B cell (primary cell): ENCODE results near the gene ADAM12. TPM values are rescaled to one million over a fixed set of nuclear protein-coding genes. Genes with fewer than 3 reads are reported as not detected.

Source experiments
- ATAC-seq: fragments of 200-7000 bp; cut with Tn5 transposase; one replicate; pipeline ENCODE4 v1.10.0; 2021; ENCODE audit warnings: low read depth, mild to moderate bottlenecking, moderate number of reproducible peaks, moderate library complexity
- CTCF ChIA-PET: fragments of 350-600 bp; sonication (Branson Sonifier 250); formaldehyde crosslinking; loops from one replicate; lab custom pipeline; 2021; ENCODE audit warnings: antibody characterized with exemption, inconsistent platforms; lab: Charles Lee
- POLR2A ChIA-PET: fragments of 350-600 bp; sonication (Branson Sonifier 250); formaldehyde crosslinking; loops from one replicate; lab custom pipeline; 2021; ENCODE audit warnings: antibody characterized with exemption; lab: Charles Lee
- DNase-seq: peaks from one replicate; pipeline ENCODE4 v3.0.0; 2013
- H2AFZ ChIP-seq: 2 replicates; pipeline ENCODE4 v1.6.1; 2012; ENCODE audit warnings: mild to moderate bottlenecking, low read depth, low read length; ENCODE audit not compliant: insufficient read depth, poor library complexity, severe bottlenecking
- H3K27ac ChIP-seq, 2 donors: 1 replicate in 1 of 2; 2 replicates in 1 of 2; pipeline ENCODE4 v1.5.1; 2012 to 2013; ENCODE audit warnings: low read length in 2 of 2, mild to moderate bottlenecking in 2 of 2, moderate library complexity in 1 of 2
- H3K27me3 ChIP-seq, 4 experiments: fragments of 200-600 bp in 1 of 4; sonication (generic) in 1 of 4; replicated peaks in 1 of 4; 1 replicate in 2 of 4; 2 replicates in 2 of 4; pipeline versions ENCODE4 v1.6.1 to v1.7.0; 2013 to 2016; ENCODE audit warnings: low read length in 3 of 4, mild to moderate bottlenecking in 2 of 4, mixed read lengths in 1 of 4, moderate library complexity in 1 of 4; ENCODE audit not compliant: insufficient read depth in 4 of 4, control insufficient read depth in 3 of 4; ENCODE audit errors: control extremely low read depth in 1 of 4
- H3K36me3 ChIP-seq, 2 experiments: replicated peaks in 1 of 2; 1 replicate in 1 of 2; 2 replicates in 1 of 2; pipeline versions ENCODE4 v1.6.1 to v1.7.1; 2013; ENCODE audit warnings: low read length in 1 of 2; ENCODE audit not compliant: insufficient read depth in 2 of 2, control insufficient read depth in 1 of 2; ENCODE audit errors: control extremely low read depth in 1 of 2, extremely low read depth in 1 of 2
- H3K4me1 ChIP-seq, 2 donors: fragments of 200-600 bp in 1 of 2; sonication (generic) in 1 of 2; 1 replicate in 1 of 2; 2 replicates in 1 of 2; pipeline versions ENCODE4 v1.5.1 to v1.6.1; 2013 to 2017; ENCODE audit warnings: low read length in 2 of 2; ENCODE audit not compliant: control insufficient read depth in 2 of 2, insufficient read depth in 2 of 2
- H3K4me2 ChIP-seq: replicated peaks from 2 replicates; pipeline ENCODE3; 2012; ENCODE audit warnings: mild to moderate bottlenecking, low read depth, low read length; ENCODE audit not compliant: poor library complexity, severe bottlenecking
- H3K4me3 ChIP-seq, 5 experiments: fragments of 200-600 bp in 1 of 5; sonication (generic) in 1 of 5; 1 replicate in 3 of 5; 2 replicates in 2 of 5; pipeline versions ENCODE4 v1.5.1 to v1.7.0; 2011 to 2016; ENCODE audit warnings: low read length in 4 of 5, mild to moderate bottlenecking in 4 of 5, low read depth in 2 of 5, control low read depth in 1 of 5, moderate library complexity in 1 of 5; ENCODE audit not compliant: insufficient read depth in 1 of 5; ENCODE audit errors: control extremely low read depth in 1 of 5, extremely low read depth in 1 of 5
- H3K79me2 ChIP-seq: fragments of 200-600 bp; sonication (generic); one replicate; pipeline ENCODE4 v1.6.0; 2016; ENCODE audit warnings: low read length; ENCODE audit not compliant: control insufficient read depth, insufficient read depth
- H3K9ac ChIP-seq: fragments of 200-600 bp; sonication (generic); 2 replicates; pipeline ENCODE4 v1.6.1; 2017; ENCODE audit warnings: mild to moderate bottlenecking, low read length, moderate library complexity
- H3K9me3 ChIP-seq, 3 donors: one replicate each; pipeline versions ENCODE4 v1.6.1 to v1.7.1; 2013; ENCODE audit warnings: low read length in 2 of 3; ENCODE audit not compliant: control insufficient read depth in 2 of 3, insufficient read depth in 1 of 3; ENCODE audit errors: control extremely low read depth in 1 of 3
- H4K20me1 ChIP-seq: 2 replicates; pipeline ENCODE4 v1.6.0; 2012; ENCODE audit warnings: mild to moderate bottlenecking, low read length; ENCODE audit not compliant: insufficient read depth, control insufficient read depth, poor library complexity, severe bottlenecking
- H3K27ac Mint-ChIP-seq: one replicate; pipeline ENCODE4 v1.8.0; 2021; ENCODE audit warnings: mixed read lengths
- H3K27me3 Mint-ChIP-seq: one replicate; pipeline ENCODE4 v1.8.0; 2021; ENCODE audit warnings: mixed read lengths
- H3K4me1 Mint-ChIP-seq: one replicate; pipeline ENCODE4 v1.8.0; 2021; ENCODE audit warnings: mixed read lengths
- H3K4me3 Mint-ChIP-seq: one replicate; pipeline ENCODE4 v1.8.0; 2021; ENCODE audit warnings: mixed read lengths
- H3K9me3 Mint-ChIP-seq: one replicate; pipeline ENCODE4 v1.8.0; 2022; ENCODE audit warnings: mixed read lengths; ENCODE audit not compliant: insufficient read depth
- EZH2 ChIP-seq: IDR thresholded peaks from 2 replicates; pipeline ENCODE4 v1.6.1; 2012; ENCODE audit warnings: borderline replicate concordance, low read depth, mild to moderate bottlenecking, moderate library complexity, low read length; ENCODE audit not compliant: insufficient read depth, poor library complexity, severe bottlenecking
- WGBS: methylation state at CpG from one replicate; pipeline ENCODE4 v1.1.5; 2013; ENCODE audit warnings: missing lambda C conversion rate; ENCODE audit not compliant: insufficient coverage; 5-methylcytosine and 5-hydroxymethylcytosine counted together
- intact Hi-C: fragments of 100-400 bp; cut with micrococcal nuclease; formaldehyde crosslinking; loops from one replicate; pipeline ENCODE4 v1.10.0; 2022
- polyA plus RNA-seq: library from polyadenylated mRNA; depleted of rRNA; stranded (reverse); fragments of >200 nt; gene quantifications from 2 replicates; pipeline ENCODE4 v1.2.3, GENCODE V29; 2012
- total RNA-seq, 2 donors: library from RNA; stranded (reverse); fragments of 120-200 nt in 1 of 2; gene quantifications; 1 replicate in 1 of 2; 2 replicates in 1 of 2; pipeline versions ENCODE4 v1.2.3 to v1.2.4, GENCODE V29; 2013 to 2022
- TF ChIP-seq, protein P1 (sequence below): fragments of 200-600 bp; IDR thresholded peaks from one replicate; pipeline ENCODE4 v1.8.0; 2022; ENCODE audit warnings: antibody characterized with exemption, mild to moderate bottlenecking

The ADAM12 gene
- total and polyA plus RNA-seq, 2 donors (not counting 1 experiment from before 2014, with no cell fraction given): 0.01 to 0.22 TPM

DNA sequence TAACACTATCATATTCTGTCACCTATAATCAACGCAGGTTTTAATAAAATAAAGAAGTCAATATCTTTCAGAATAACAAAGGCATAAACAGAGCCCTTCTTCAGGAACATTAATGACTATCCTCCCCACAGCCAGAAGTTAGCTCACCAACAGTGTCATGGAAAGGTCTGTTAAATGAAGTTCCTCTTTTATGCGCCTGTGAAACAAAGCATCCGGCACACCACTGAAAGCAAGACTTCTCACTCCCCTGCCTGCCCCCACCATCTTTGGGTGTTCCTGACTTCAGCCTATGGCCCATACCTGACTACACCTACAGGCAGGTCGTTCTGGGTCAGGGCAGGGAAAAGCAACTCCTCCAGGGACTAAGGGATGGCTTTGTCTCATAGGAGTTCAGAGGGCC is 286.5 kb downstream of the ADAM12 start:
- H3K79me2 ChIP-seq: no peaks in the 10 kb centered on the region
- CTCF ChIA-PET: interaction anchor here (0.6 kb wide), 2 partner anchors 121 to 197 kb away, joined by 3 to 4 read pairs; no protein-coding TSS in a partner anchor
- peak overlapping the region; percentile 16 for H2AFZ ChIP-seq
- DNase-seq (peak; percentile 60), ATAC-seq (peak; percentile 92)
- H3K36me3 ChIP-seq: no peaks in the 10 kb centered on the region
- Mint-ChIP-seq H3K4me3 (no peak overlapping the region), H3K9me3 (no peaks in the 10 kb centered on the region), H3K4me1 (peaks cover 15% of the 10 kb centered on the region), H3K27me3 (peaks cover 1% of the 10 kb centered on the region), H3K27ac (peak overlapping the region; percentile 50)
- peaks cover 8 to 15% of the 10 kb centered on the region in 2 donors for H3K4me1 ChIP-seq
- no peaks in the 10 kb centered on the region for H3K27me3 ChIP-seq
- no peak overlapping the region for H3K9ac ChIP-seq
- no peak overlapping the region for H3K4me3 ChIP-seq
- peak overlapping the region; percentile 8 for H3K4me2 ChIP-seq
- intact Hi-C loops: loop anchor here (2.0 kb wide), 1 partner anchor 61 kb away; no protein-coding TSS in a partner anchor
- no peak overlapping the region for H3K27ac ChIP-seq
- WGBS: 0% methylated on average over 3 of the region's 4 CpGs
- no peaks in the 10 kb centered on the region for H3K9me3 ChIP-seq
- TF ChIP-seq EZH2: no peak
- TF ChIP-seq, protein P1, sequence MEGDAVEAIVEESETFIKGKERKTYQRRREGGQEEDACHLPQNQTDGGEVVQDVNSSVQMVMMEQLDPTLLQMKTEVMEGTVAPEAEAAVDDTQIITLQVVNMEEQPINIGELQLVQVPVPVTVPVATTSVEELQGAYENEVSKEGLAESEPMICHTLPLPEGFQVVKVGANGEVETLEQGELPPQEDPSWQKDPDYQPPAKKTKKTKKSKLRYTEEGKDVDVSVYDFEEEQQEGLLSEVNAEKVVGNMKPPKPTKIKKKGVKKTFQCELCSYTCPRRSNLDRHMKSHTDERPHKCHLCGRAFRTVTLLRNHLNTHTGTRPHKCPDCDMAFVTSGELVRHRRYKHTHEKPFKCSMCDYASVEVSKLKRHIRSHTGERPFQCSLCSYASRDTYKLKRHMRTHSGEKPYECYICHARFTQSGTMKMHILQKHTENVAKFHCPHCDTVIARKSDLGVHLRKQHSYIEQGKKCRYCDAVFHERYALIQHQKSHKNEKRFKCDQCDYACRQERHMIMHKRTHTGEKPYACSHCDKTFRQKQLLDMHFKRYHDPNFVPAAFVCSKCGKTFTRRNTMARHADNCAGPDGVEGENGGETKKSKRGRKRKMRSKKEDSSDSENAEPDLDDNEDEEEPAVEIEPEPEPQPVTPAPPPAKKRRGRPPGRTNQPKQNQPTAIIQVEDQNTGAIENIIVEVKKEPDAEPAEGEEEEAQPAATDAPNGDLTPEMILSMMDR: no peak
- POLR2A ChIA-PET: no interaction called here
- H4K20me1 ChIP-seq: no peaks in the 10 kb centered on the region

DNA sequence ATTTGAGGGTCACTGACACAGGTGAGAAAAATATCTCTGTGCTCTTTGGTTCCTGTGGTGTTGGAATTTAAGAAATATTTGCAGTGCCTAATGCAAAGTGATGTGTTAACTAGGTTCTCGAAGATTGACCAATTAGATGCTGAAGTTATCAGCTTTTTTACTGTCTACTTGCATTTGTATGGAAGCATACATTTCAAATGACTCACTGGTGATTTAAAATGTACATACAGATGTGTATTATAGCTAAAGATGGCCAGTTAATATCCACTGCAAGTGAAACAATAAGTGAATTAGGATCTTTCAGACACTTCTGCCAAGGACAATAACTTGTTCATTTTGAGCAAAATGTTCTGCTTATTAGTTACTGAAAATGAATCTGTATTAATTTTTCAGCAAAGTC is 287.0 kb downstream of the ADAM12 start:
- H3K27me3 Mint-ChIP-seq: no peaks in the 10 kb centered on the region
- no CpG with 5 or more reads among the region's 1 CpG for WGBS
- ChIA-PET POLR2A (no interaction called here), CTCF (interaction anchor here (0.6 kb wide), 1 partner anchor 121 kb away, joined by 3 read pairs; no protein-coding TSS in a partner anchor)
- peak overlapping the region; percentile 16 for H2AFZ ChIP-seq
- peaks cover 15% of the 10 kb centered on the region for H3K4me1 Mint-ChIP-seq
- no peak overlapping the region for H3K27ac Mint-ChIP-seq
- intact Hi-C loops: loop anchor here (2.0 kb wide), 1 partner anchor 61 kb away; no protein-coding TSS in a partner anchor
- peaks cover 8 to 15% of the 10 kb centered on the region in 2 donors for H3K4me1 ChIP-seq
- H3K9me3 ChIP-seq: no peaks in the 10 kb centered on the region
- DNase-seq: no peak
- peak overlapping the region; percentile 8 for H3K4me2 ChIP-seq
- no peak overlapping the region for H3K4me3 ChIP-seq
- H3K4me3 Mint-ChIP-seq: no peak overlapping the region
- H3K27ac ChIP-seq: no peak overlapping the region
- TF ChIP-seq, protein P1: no peak
- no peak for TF ChIP-seq EZH2
- no peaks in the 10 kb centered on the region for H3K9me3 Mint-ChIP-seq
- H3K9ac ChIP-seq: no peak overlapping the region
- no peaks in the 10 kb centered on the region for H3K27me3 ChIP-seq
- H3K79me2 ChIP-seq: no peaks in the 10 kb centered on the region
- ATAC-seq: no peak
- H3K36me3 ChIP-seq: no peaks in the 10 kb centered on the region
- H4K20me1 ChIP-seq: no peaks in the 10 kb centered on the region
